ENCODE measurements around the gene KCTD17. TPM values are rescaled to one million over a fixed set of nuclear protein-coding genes. Genes with fewer than 3 reads are reported as not detected.
A peak's percentile ranks its signal among the peaks of the same experiment; 100 is the strongest.

KCTD17 gene
- total RNA-seq, 1 donor from 2014 or later, result 7.4 TPM

GRCh38 chr22:37082251-37082873 is 30.8 kb downstream of the KCTD17 start:
- DNase-seq (ENCODE audit: low read depth) (no peak), FAIRE-seq (no peak)
- no peaks in the 10 kb centered on the region for H3K36me3 ChIP-seq (ENCODE audit: control insufficient read depth, insufficient read depth, low read length)
- no peak overlapping the region for H3K4me3 ChIP-seq (ENCODE audit: low read depth, low read length)
- no peaks in the 10 kb centered on the region for H3K27me3 ChIP-seq (ENCODE audit: control insufficient read depth, insufficient read depth, low read length)
- TF ChIP-seq, protein P1, sequence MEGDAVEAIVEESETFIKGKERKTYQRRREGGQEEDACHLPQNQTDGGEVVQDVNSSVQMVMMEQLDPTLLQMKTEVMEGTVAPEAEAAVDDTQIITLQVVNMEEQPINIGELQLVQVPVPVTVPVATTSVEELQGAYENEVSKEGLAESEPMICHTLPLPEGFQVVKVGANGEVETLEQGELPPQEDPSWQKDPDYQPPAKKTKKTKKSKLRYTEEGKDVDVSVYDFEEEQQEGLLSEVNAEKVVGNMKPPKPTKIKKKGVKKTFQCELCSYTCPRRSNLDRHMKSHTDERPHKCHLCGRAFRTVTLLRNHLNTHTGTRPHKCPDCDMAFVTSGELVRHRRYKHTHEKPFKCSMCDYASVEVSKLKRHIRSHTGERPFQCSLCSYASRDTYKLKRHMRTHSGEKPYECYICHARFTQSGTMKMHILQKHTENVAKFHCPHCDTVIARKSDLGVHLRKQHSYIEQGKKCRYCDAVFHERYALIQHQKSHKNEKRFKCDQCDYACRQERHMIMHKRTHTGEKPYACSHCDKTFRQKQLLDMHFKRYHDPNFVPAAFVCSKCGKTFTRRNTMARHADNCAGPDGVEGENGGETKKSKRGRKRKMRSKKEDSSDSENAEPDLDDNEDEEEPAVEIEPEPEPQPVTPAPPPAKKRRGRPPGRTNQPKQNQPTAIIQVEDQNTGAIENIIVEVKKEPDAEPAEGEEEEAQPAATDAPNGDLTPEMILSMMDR (IDR thresholded peaks at IDR 0.05; ENCODE audit: insufficient read depth, low read length, severe bottlenecking), result no peak

DNA sequence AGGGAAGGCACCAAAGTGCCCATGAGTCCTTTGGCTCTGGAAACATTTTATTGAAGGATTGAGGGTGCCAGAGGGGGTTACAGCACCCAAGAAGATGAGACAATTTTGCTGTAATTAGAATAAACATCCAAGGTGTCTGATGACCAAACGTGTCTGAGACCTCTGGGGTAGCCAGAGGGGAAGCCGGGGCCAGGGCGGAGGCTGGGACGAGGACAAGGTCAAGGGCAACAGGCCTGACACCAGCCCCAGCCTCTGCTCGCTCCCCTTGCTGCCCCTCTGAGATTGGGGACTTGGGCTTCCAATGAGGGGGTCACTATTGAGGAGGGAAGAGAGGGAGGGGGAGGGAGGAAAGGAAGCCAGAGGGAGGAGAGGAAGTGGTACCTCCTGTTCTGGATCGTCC is 32.4 kb downstream of the KCTD17 start:
- DNase-seq (ENCODE audit: low read depth) (no peak), FAIRE-seq (no peak)
- TF ChIP-seq, protein P1 (IDR thresholded peaks at IDR 0.05; ENCODE audit: insufficient read depth, low read length, severe bottlenecking), result no peak
- Histone ChIP-seq H3K36me3 (ENCODE audit: control insufficient read depth, insufficient read depth, low read length) (no peaks in the 10 kb centered on the region), H3K4me3 (ENCODE audit: low read depth, low read length) (no peak overlapping the region), H3K27me3 (ENCODE audit: control insufficient read depth, insufficient read depth, low read length) (no peaks in the 10 kb centered on the region)

DNA sequence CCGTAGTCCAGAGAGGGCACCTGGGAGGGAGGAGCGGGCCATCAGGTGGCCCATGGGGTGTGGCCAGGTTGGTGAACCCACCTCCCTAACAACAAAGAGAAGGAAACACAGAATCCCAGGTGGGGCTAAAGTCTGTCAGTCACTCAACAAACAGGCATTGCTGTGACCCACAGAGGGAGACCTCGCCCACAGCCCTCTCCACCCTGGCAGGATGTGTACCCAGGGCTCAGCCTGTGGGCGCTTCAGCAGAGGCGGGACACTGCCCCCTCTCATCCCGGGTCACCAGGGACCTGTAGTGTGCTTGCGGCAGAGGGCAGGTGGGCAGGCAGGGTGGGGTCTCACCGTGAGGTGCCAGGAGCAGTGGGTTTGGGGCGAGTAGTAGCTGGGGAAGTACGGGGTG is 32.8 kb downstream of the KCTD17 start:
- H3K4me3 ChIP-seq (ENCODE audit: low read depth, low read length), result no peak overlapping the region
- H3K27me3 ChIP-seq (ENCODE audit: control insufficient read depth, insufficient read depth, low read length), result no peaks in the 10 kb centered on the region
- no peak for DNase-seq (ENCODE audit: low read depth)
- no peak for FAIRE-seq
- TF ChIP-seq, protein P1 (IDR thresholded peaks at IDR 0.05; ENCODE audit: insufficient read depth, low read length, severe bottlenecking), result no peak
- H3K36me3 ChIP-seq (ENCODE audit: control insufficient read depth, insufficient read depth, low read length), result no peaks in the 10 kb centered on the region

DNA sequence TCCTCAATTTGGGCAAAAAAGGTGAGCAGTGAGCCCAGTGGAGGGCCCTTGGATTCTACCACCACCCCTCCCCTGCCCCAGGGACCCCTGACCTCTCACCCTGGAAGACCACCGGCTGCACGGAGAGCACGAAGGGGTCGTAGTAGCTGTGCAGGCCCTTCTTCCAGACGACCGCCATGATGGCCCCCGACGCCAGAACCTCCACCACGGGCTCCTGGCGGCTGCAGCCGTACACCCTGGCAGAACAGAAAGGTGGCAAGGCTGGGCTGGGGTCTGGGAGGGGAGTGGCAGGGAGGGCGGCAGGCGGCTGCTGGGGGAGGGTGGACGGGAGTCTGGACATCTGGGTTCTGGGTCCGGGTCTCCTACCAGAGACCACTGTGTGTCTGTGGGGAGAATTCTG is 34.6 kb downstream of the KCTD17 start:
- no peak overlapping the region for H3K4me3 ChIP-seq (ENCODE audit: low read depth, low read length)
- TF ChIP-seq, protein P1 (IDR thresholded peaks at IDR 0.05; ENCODE audit: insufficient read depth, low read length, severe bottlenecking), result no peak
- H3K27me3 ChIP-seq (ENCODE audit: control insufficient read depth, insufficient read depth, low read length), result no peaks in the 10 kb centered on the region
- FAIRE-seq (no peak), DNase-seq (ENCODE audit: low read depth) (no peak)
- H3K36me3 ChIP-seq (ENCODE audit: control insufficient read depth, insufficient read depth, low read length), result no peaks in the 10 kb centered on the region

DNA sequence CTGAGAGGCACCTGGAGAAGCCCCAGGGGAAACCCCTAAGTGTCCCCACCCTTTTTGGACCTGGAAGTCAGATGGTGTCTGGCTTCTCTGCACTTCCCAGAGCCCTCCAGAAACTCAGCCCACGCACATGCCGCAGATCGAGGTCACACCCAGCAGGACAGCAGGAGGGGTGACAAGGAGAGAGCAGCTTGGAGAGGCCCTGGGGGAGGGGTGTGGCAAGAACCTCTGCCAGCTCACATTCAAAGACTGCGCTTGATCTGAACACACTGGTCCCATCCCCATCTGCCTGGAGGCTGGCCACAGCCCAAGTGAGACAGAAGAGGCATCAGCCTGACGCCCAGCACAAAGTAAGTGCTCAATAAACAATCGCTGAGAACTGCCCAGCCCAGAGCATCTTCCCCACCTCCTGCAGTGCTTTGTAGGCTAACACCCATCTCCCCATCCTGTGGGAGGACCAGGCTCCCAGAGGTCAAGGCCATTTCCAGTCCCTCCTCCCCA is 36.6 kb downstream of the KCTD17 start:
- Histone ChIP-seq H3K36me3 (ENCODE audit: control insufficient read depth, insufficient read depth, low read length) (no peaks in the 10 kb centered on the region), H3K27me3 (ENCODE audit: control insufficient read depth, insufficient read depth, low read length) (no peaks in the 10 kb centered on the region), H3K4me3 (ENCODE audit: low read depth, low read length) (no peak overlapping the region)
- FAIRE-seq (no peak), DNase-seq (ENCODE audit: low read depth) (peak; percentile 33)
- TF ChIP-seq, protein P1 (IDR thresholded peaks at IDR 0.05; ENCODE audit: insufficient read depth, low read length, severe bottlenecking), result no peak
